ENCODE results near the gene ZNF804A. TPM values are rescaled to one million over a fixed set of nuclear protein-coding genes. Genes with fewer than 3 reads are reported as not detected.

The ZNF804A gene
- total and polyA plus RNA-seq, 2 of the 4 experiments (the other 2 are of a cell fraction), result 2.2 to 2.7 TPM

- Histone ChIP-seq H2AK5ac (ENCODE audit: low read depth, low read length) (no peak overlapping the region), H3K56ac (ENCODE audit: extremely low read depth, insufficient read depth, low read length) (no peak overlapping the region), H3K36me3 (ENCODE audit: control insufficient read depth, insufficient read depth, low read length) (no peaks in the 10 kb centered on the region), H3K4me3 (ENCODE audit: insufficient read depth, low read depth, low read length) (no peak overlapping the region), H4K20me1 (ENCODE audit: insufficient read depth, low read length) (no peaks in the 10 kb centered on the region), H3K27ac (ENCODE audit: insufficient read depth, low read length) (no peak overlapping the region), H3K18ac (ENCODE audit: low read depth, low read length) (no peak overlapping the region), H4K5ac (ENCODE audit: low read depth, low read length) (no peak overlapping the region), H2BK20ac (ENCODE audit: low read depth, low read length) (no peak overlapping the region), H3K14ac (replicated peaks; ENCODE audit: low read depth, low read length) (no peak overlapping the region), H3K9me1 (ENCODE audit: insufficient read depth, low read length) (no peaks in the 10 kb centered on the region), H3K79me1 (ENCODE audit: low read depth in 1 of 2, low read length in 2 of 2) (no peaks in the 10 kb centered on the region), H2AFZ (replicated peaks; ENCODE audit: low read length, poor library complexity) (no peak overlapping the region), H3K4me2 (ENCODE audit: low read depth, low read length) (no peak overlapping the region), H2AK9ac (replicated peaks; ENCODE audit: low read depth, low read length, poor library complexity) (no peak overlapping the region), H3K9me3 (ENCODE audit: control insufficient read depth, insufficient read depth, low read length) (no peaks in the 10 kb centered on the region), H4K91ac (ENCODE audit: insufficient read depth, low read depth, low read length) (no peak overlapping the region), H3K23ac (ENCODE audit: low read depth, low read length) (no peak overlapping the region), H2BK120ac (ENCODE audit: low read depth, low read length) (no peak overlapping the region), H2BK15ac (ENCODE audit: low read depth, low read length) (no peak overlapping the region), H3K4ac (ENCODE audit: low read depth, low read length) (no peak overlapping the region), H4K8ac (ENCODE audit: low read depth in 2 of 2, low read length in 2 of 2) (no peak overlapping the region), H2BK5ac (ENCODE audit: low read depth, low read length, poor library complexity, severe bottlenecking) (no peak overlapping the region), H3K27me3 (ENCODE audit: control insufficient read depth, insufficient read depth, low read length) (no peaks in the 10 kb centered on the region), H3K9ac (ENCODE audit: low read depth, low read length) (no peak overlapping the region), H3K4me1 (ENCODE audit: control insufficient read depth, insufficient read depth, low read length) (no peaks in the 10 kb centered on the region)
- ChIA-PET CTCF (no interaction called here), POLR2A (ENCODE audit: unreplicated experiment) (no interaction called here)
- TF ChIP-seq CHD1 (IDR thresholded peaks at IDR 0.05; ENCODE audit: low read depth, low read length) (no peak), USF2 (IDR thresholded peaks at IDR 0.05; ENCODE audit: low read depth, low read length) (no peak), POLR2A (IDR thresholded peaks at IDR 0.05; ENCODE audit: low read depth, low read length) (no peak), BHLHE40 (IDR thresholded peaks at IDR 0.05; ENCODE audit: low read depth, low read length) (no peak), RCOR1 (IDR thresholded peaks at IDR 0.05; ENCODE audit: insufficient replicate concordance, low read length) (no peak), MAZ (IDR thresholded peaks at IDR 0.05; ENCODE audit: borderline replicate concordance, low read depth, low read length) (no peak), MAFK (IDR thresholded peaks at IDR 0.05; ENCODE audit: low read depth, low read length) (no peak), NFE2L2 (IDR thresholded peaks at IDR 0.05; ENCODE audit: low read depth, low read length) (no peak), ELK1 (IDR thresholded peaks at IDR 0.05; ENCODE audit: borderline replicate concordance, low read depth, low read length) (no peak), CTCF (conservative IDR thresholded peaks at IDR 0.05; ENCODE audit: low read depth, low read length) (no peak), RAD21 (IDR thresholded peaks at IDR 0.05; ENCODE audit: low read length) (no peak), FOS (IDR thresholded peaks at IDR 0.05; ENCODE audit: low read depth, low read length) (no peak), RFX5 (IDR thresholded peaks at IDR 0.05; ENCODE audit: low read depth, low read length) (no peak), MXI1 (IDR thresholded peaks at IDR 0.05; ENCODE audit: borderline replicate concordance, low read depth, low read length) (no peak), SMC3 (IDR thresholded peaks at IDR 0.05; ENCODE audit: low read depth, low read length) (no peak), CEBPB (IDR thresholded peaks at IDR 0.05; ENCODE audit: low read depth, low read length) (no peak)
- dilution Hi-C loops (cut with HindIII; ENCODE audit: low sequenced_read_pairs, unreplicated experiment), result no loop called here
- no peak for ATAC-seq (ENCODE audit: low read depth)
- no TSS peak for BruUV-seq (replicated peaks)
- no peak for DNase-seq
- intact Hi-C loops (cut with micrococcal nuclease), result no loop called here
- in situ Hi-C loops (cut with MboI; ENCODE audit: low sequenced_read_pairs), result no loop called here
- WGBS, 2 experiments (ENCODE audit: extremely low coverage in 2 of 2, insufficient read length in 1 of 2), result 40% methylated on average over 1 of the region's 3 CpGs; no CpG with 5 or more reads in 1 of the 2 experiments
Measured at GRCh38 chr2:184566716-184567115, 31.6 kb upstream of the ZNF804A start.
